ENCODE results near the gene MDFIC2. TPM values are rescaled to one million over a fixed set of nuclear protein-coding genes. Genes with fewer than 3 reads are reported as not detected.

MDFIC2 gene
- total RNA-seq, 6 donors from 2014 or later, result not detected

DNA sequence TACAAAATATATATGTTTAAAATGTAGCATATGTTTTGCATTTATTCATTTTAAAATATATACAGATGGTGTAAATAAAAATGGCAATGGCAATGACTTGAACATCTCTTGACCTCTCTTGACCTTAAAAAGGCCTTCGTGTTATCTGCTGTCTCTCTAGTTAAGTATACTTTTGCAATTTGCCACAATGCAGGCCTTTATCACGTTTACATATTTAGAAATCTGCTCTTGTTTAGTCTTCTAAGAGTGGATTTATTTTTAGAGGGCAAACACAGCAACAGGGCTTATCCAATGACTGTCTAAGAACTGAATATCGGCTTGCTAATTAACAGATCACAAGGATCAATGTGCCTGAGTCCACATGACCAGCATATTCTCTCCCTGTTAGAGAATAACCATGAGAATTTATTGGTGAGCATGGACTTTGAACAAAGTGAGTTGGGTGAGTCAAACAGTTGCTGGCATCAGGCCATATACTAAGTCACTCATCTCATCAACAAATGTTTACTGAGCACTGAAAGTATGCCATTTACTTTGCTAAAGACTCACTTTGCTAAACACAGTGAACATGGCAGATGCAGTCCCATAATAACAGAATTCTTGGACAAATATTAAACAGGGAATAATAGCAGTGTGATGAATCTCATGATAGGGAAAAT is 48.2 kb downstream of the MDFIC2 start:
- no peak for ATAC-seq (ENCODE audit: low FRiP score in 2 of 2)
- Histone ChIP-seq H3K27me3 (no peaks in the 10 kb centered on the region), H3K4me1 (no peaks in the 10 kb centered on the region), H3K4me3 (no peak overlapping the region), H3K9me3 (no peaks in the 10 kb centered on the region), H3K27ac (no peak overlapping the region), H3K36me3 (no peaks in the 10 kb centered on the region)
- TF ChIP-seq POLR2A (IDR thresholded peaks at IDR 0.05), result no peak
- TF ChIP-seq, protein P1, sequence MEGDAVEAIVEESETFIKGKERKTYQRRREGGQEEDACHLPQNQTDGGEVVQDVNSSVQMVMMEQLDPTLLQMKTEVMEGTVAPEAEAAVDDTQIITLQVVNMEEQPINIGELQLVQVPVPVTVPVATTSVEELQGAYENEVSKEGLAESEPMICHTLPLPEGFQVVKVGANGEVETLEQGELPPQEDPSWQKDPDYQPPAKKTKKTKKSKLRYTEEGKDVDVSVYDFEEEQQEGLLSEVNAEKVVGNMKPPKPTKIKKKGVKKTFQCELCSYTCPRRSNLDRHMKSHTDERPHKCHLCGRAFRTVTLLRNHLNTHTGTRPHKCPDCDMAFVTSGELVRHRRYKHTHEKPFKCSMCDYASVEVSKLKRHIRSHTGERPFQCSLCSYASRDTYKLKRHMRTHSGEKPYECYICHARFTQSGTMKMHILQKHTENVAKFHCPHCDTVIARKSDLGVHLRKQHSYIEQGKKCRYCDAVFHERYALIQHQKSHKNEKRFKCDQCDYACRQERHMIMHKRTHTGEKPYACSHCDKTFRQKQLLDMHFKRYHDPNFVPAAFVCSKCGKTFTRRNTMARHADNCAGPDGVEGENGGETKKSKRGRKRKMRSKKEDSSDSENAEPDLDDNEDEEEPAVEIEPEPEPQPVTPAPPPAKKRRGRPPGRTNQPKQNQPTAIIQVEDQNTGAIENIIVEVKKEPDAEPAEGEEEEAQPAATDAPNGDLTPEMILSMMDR (IDR thresholded peaks at IDR 0.05), result no peak
- TF ChIP-seq POLR2AphosphoS5 (IDR thresholded peaks at IDR 0.05), result no peak
- no peak for TF ChIP-seq EP300 (IDR thresholded peaks at IDR 0.05)
- DNase-seq, result no peak
- 50 to 57% methylated on average over 3 of the region's 3 CpGs for WGBS, 2 donors

DNA sequence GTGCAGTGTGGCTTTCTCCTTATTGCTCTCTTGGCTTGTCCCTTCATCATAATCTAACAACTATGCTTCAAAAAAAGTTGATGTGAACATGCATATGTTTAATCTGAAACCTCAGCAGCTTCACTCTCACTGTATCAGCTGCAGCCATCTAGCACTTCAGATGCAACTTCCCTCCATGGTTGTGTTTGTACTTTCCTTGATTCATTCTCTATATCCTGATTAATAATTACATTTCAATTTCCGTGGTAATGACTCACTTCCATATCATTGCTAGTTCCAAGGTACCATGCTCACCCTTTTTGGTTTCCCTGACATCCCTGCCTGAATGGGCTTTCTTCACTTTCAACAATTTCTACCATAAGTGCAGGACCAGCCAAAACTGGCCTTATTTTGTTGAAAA is 51.2 kb downstream of the MDFIC2 start:
- ATAC-seq (ENCODE audit: low FRiP score in 2 of 2), result no peak
- 39 to 90% methylated on average over 1 of the region's 1 CpG for WGBS, 2 donors
- Histone ChIP-seq H3K4me1 (no peaks in the 10 kb centered on the region), H3K27ac (no peak overlapping the region), H3K4me3 (no peak overlapping the region), H3K9me3 (no peaks in the 10 kb centered on the region), H3K36me3 (no peaks in the 10 kb centered on the region), H3K27me3 (no peaks in the 10 kb centered on the region)
- TF ChIP-seq, protein P1 (IDR thresholded peaks at IDR 0.05), result no peak
- DNase-seq, result no peak

DNA sequence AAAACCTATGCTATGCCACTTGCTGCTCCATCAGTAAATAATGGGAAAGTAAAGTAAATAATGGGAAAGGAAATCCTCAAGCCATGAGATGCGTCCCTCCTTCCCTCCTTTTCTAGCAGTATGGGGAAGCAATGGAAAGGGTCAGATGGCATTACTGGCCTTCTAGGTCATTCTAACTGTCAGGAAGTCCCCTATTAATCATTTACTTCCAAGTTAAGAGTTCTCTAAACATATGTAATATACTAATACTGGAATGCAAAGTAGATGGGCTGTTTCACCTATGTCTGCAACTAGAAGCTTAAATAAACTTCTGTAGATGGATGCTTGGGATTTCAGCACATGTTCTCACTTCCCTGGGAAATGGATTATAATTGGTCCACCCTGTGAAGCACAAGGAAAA is 55.9 kb downstream of the MDFIC2 start:
- TF ChIP-seq POLR2AphosphoS5 (IDR thresholded peaks at IDR 0.05) (no peak), EP300 (IDR thresholded peaks at IDR 0.05) (no peak), POLR2A (IDR thresholded peaks at IDR 0.05) (no peak)
- TF ChIP-seq, protein P1 (IDR thresholded peaks at IDR 0.05), result no peak
- Histone ChIP-seq H3K36me3 (no peaks in the 10 kb centered on the region), H3K9me3 (no peaks in the 10 kb centered on the region), H3K4me1 (no peaks in the 10 kb centered on the region), H3K4me3 (no peak overlapping the region), H3K27ac (no peak overlapping the region), H3K27me3 (no peaks in the 10 kb centered on the region)
- 79 to 80% methylated on average over 1 of the region's 1 CpG for WGBS, 2 donors
- ATAC-seq (ENCODE audit: low FRiP score in 2 of 2) (no peak), DNase-seq (no peak)

DNA sequence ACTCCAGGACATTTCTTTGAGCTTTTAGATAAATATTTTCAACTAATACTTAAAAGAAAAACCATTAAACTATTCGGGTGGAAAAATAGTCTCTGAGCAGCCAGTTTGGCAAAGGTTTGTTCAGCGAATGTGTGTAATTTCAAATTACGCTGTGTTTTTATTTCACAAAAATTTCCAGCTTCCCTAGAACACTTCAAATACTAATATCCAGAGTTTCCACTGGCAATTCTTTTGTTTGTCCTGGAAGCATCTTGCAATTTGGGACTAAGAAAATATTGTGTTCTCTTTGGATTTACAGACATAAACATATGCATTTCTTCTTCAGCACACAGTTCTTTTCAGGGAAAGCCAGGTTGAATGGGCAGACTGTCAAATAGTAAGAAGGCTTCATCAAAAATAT is 61.9 kb downstream of the MDFIC2 start:
- no peaks in the 10 kb centered on the region for H3K27me3 ChIP-seq
- H3K9me3 ChIP-seq, result no peaks in the 10 kb centered on the region
- 83 to 86% methylated on average over 3 of the region's 3 CpGs for WGBS, 2 donors
- H3K4me3 ChIP-seq, result no peak overlapping the region
- no peak overlapping the region for H3K27ac ChIP-seq
- no peak for ATAC-seq (ENCODE audit: low FRiP score in 2 of 2)
- H3K36me3 ChIP-seq, result no peaks in the 10 kb centered on the region
- no peaks in the 10 kb centered on the region for H3K4me1 ChIP-seq
- no peak for DNase-seq
- TF ChIP-seq POLR2AphosphoS5 (IDR thresholded peaks at IDR 0.05), result no peak
- no peak for TF ChIP-seq POLR2A (IDR thresholded peaks at IDR 0.05)
- TF ChIP-seq, protein P1 (IDR thresholded peaks at IDR 0.05), result no peak

DNA sequence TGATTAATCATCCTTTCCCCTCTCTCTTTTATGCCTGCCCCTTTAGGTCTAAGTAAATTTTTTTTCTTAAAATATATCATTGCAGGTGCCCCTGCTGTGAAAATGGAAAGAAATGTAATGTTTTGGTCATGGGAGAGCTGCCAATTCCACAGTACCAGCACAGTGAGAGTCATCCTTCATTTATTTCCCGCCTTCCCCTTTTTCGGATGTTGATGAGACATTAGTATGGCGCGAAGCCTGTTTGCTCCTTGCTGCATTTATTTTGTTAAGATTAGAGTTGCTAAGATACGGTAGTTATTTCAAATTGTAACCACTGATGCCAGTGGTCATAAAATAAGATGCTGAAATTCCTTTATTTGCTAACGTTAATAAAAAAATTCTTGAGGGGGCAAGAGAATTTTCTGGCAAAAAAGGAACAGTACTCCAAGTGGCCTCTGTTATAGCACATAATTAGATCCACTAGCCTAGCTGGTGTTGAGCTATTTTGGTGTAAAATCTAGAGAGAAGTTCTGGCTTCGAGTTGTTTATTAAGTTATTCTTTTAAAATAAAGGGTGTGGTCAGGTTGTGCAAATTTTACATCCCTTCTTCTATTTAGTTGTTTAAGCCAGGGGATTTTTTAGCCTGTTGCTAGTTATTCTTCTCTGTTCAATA is 62.8 kb downstream of the MDFIC2 start:
- no peak for ATAC-seq (ENCODE audit: low FRiP score in 2 of 2)
- DNase-seq, result no peak
- H3K27ac ChIP-seq, result no peak overlapping the region
- H3K4me1 ChIP-seq, result no peaks in the 10 kb centered on the region
- H3K4me3 ChIP-seq, result no peak overlapping the region
- no peaks in the 10 kb centered on the region for H3K36me3 ChIP-seq
- H3K9me3 ChIP-seq, result no peaks in the 10 kb centered on the region
- TF ChIP-seq EP300 (IDR thresholded peaks at IDR 0.05) (no peak), POLR2AphosphoS5 (IDR thresholded peaks at IDR 0.05) (no peak), POLR2A (IDR thresholded peaks at IDR 0.05) (no peak)
- TF ChIP-seq, protein P1 (IDR thresholded peaks at IDR 0.05), result no peak
- H3K27me3 ChIP-seq, result no peaks in the 10 kb centered on the region
- 71 to 79% methylated on average over 7 of the region's 7 CpGs for WGBS, 2 donors

Measured in upper lobe of left lung (tissue), 6 donors.